WTC11 (cell line): ENCODE measurements around the gene KIAA1958. TPM values are rescaled to one million over a fixed set of nuclear protein-coding genes. Genes with fewer than 3 reads are reported as not detected.
A peak's percentile ranks its signal among the peaks of the same experiment; 100 is the strongest.

ENCODE experiments used
- ATAC-seq: fragments of 200-7000 bp; cut with Tn5 transposase; 2 replicates; pipeline ENCODE4 v1.10.0; 2021; ENCODE audit warnings: mild to moderate bottlenecking, moderate library complexity
- CTCF ChIA-PET: fragments of 300-600 bp; sonication (Branson Sonifier 250); formaldehyde crosslinking; loops from one replicate; lab custom pipeline; 2021; ENCODE audit warnings: antibody characterized with exemption; lab: Charles Lee
- POLR2A ChIA-PET: fragments of 350-600 bp; sonication (Branson Sonifier 250); formaldehyde crosslinking; loops from one replicate; lab custom pipeline; 2021; ENCODE audit warnings: antibody characterized with exemption; lab: Charles Lee
- DNase-seq: peaks from one replicate; pipeline ENCODE4 v3.0.0; 2021; ENCODE audit warnings: low spot score
- H3K27ac Mint-ChIP-seq: 2 replicates; pipeline ENCODE4 v1.8.0; 2021; ENCODE audit warnings: mixed read lengths
- H3K27me3 Mint-ChIP-seq: 2 replicates; pipeline ENCODE4 v1.8.0; 2021; ENCODE audit warnings: low read depth, mild to moderate bottlenecking, moderate library complexity, mixed read lengths
- H3K36me3 Mint-ChIP-seq: 2 replicates; pipeline ENCODE4 v1.8.0; 2021; ENCODE audit warnings: mixed read lengths
- H3K4me1 Mint-ChIP-seq: 2 replicates; pipeline ENCODE4 v1.8.0; 2022; ENCODE audit warnings: mixed read lengths
- H3K4me3 Mint-ChIP-seq: 2 replicates; pipeline ENCODE4 v1.8.0; 2021; ENCODE audit warnings: mild to moderate bottlenecking, moderate library complexity, mixed read lengths
- H3K9me3 Mint-ChIP-seq: 2 replicates; pipeline ENCODE4 v1.8.0; 2021; ENCODE audit warnings: mixed read lengths
- AR ChIP-seq: fragments of 250-450 bp; sonication (Bioruptor Pico); IDR thresholded peaks from 2 replicates; pipeline ENCODE4 v1.9.0; 2021; ENCODE audit warnings: mild to moderate bottlenecking
- ATF2 ChIP-seq: sonication (generic); formaldehyde crosslinking; IDR thresholded peaks from 2 replicates; pipeline ENCODE4 v1.8.1; 2022; ENCODE audit warnings: low read depth, missing genetic modification reagents, borderline replicate concordance
- E2F1 ChIP-seq: sonication (generic); formaldehyde crosslinking; IDR thresholded peaks from 2 replicates; pipeline ENCODE4 v1.8.0; 2022; ENCODE audit warnings: mild to moderate bottlenecking, missing genetic modification reagents
- GABPB1 ChIP-seq: sonication (generic); formaldehyde crosslinking; IDR thresholded peaks from 2 replicates; pipeline ENCODE4 v1.8.1; 2023; ENCODE audit warnings: mild to moderate bottlenecking, missing genetic modification reagents
- HMGA2 ChIP-seq: fragments of 250-450 bp; sonication (Bioruptor Pico); IDR thresholded peaks from 2 replicates; pipeline ENCODE4 v1.4.0; 2021; ENCODE audit warnings: mild to moderate bottlenecking, moderate library complexity
- IRF2 ChIP-seq: sonication (generic); formaldehyde crosslinking; IDR thresholded peaks from 2 replicates; pipeline ENCODE4 v1.8.0; 2022; ENCODE audit warnings: low read depth, missing genetic modification reagents, borderline replicate concordance
- NR2C2 ChIP-seq: sonication (generic); formaldehyde crosslinking; IDR thresholded peaks from 2 replicates; pipeline ENCODE4 v1.8.0; 2022; ENCODE audit warnings: mild to moderate bottlenecking, missing genetic modification reagents
- OVOL2 ChIP-seq: fragments of 250-450 bp; sonication (Bioruptor Pico); IDR thresholded peaks from 2 replicates; pipeline ENCODE4 v1.9.0; 2021; ENCODE audit warnings: mild to moderate bottlenecking, borderline replicate concordance
- RELA ChIP-seq: sonication (generic); formaldehyde crosslinking; IDR thresholded peaks from 2 replicates; pipeline ENCODE4 v1.8.1; 2022; ENCODE audit warnings: missing genetic modification reagents, mild to moderate bottlenecking, borderline replicate concordance
- TEAD4 ChIP-seq: sonication (generic); formaldehyde crosslinking; IDR thresholded peaks from 2 replicates; pipeline ENCODE4 v1.8.0; 2022; ENCODE audit warnings: mild to moderate bottlenecking, missing genetic modification reagents
- ZBTB43 ChIP-seq: sonication (generic); formaldehyde crosslinking; IDR thresholded peaks from 2 replicates; pipeline ENCODE4 v1.8.1; 2023; ENCODE audit warnings: mild to moderate bottlenecking, missing genetic modification reagents
- ZNF138 ChIP-seq: sonication (generic); formaldehyde crosslinking; conservative IDR thresholded peaks from 2 replicates; pipeline ENCODE4 v1.8.1; 2022; ENCODE audit warnings: mild to moderate bottlenecking, moderate library complexity, missing genetic modification reagents
- ZNF263 ChIP-seq: sonication (generic); formaldehyde crosslinking; IDR thresholded peaks from 2 replicates; pipeline ENCODE4 v1.8.1; 2022; ENCODE audit warnings: low read depth, mild to moderate bottlenecking, moderate library complexity, missing genetic modification reagents
- ZNF281 ChIP-seq: sonication (generic); formaldehyde crosslinking; IDR thresholded peaks from 2 replicates; pipeline ENCODE4 v1.8.0; 2023; ENCODE audit warnings: mild to moderate bottlenecking, missing genetic modification reagents
- total RNA-seq: library from RNA; stranded (reverse); gene quantifications from 3 replicates; pipeline ENCODE4 v1.2.3, GENCODE V29; 2021

Gene KIAA1958
- total RNA-seq, 1 experiment from 2014 or later, result 41.0 TPM

- no peak for TF ChIP-seq AR (CRISPR knock-in tag)
- no peak for TF ChIP-seq NR2C2 (CRISPR knock-in tag)
- TF ChIP-seq E2F1, result no peak
- no peak for TF ChIP-seq ZNF281 (CRISPR knock-in tag)
- no peak for TF ChIP-seq ATF2 (CRISPR knock-in tag)
- no peak for TF ChIP-seq ZNF263 (CRISPR knock-in tag)
- TF ChIP-seq OVOL2, result no peak
- no peak for TF ChIP-seq TEAD4 (CRISPR knock-in tag)
- TF ChIP-seq ZNF138 (CRISPR knock-in tag), result no peak
- no peak for TF ChIP-seq ZBTB43 (CRISPR knock-in tag)
- no peak for TF ChIP-seq GABPB1
- TF ChIP-seq RELA (CRISPR knock-in tag), result no peak
- TF ChIP-seq, all 79 proteins: peak for 0
Observed at GRCh38 chr9:112570671-112571167, 84.1 kb downstream of the KIAA1958 start (continued).

GRCh38 chr9:112571624-112572355 is 85.2 kb downstream of the KIAA1958 start:
- ChIA-PET POLR2A (no interaction called here), CTCF (interaction anchor here (1.1 to 1.5 kb wide), 2 partner anchors 9 to 83 kb away, joined by 3 to 4 read pairs; no protein-coding TSS in a partner anchor)
- H3K9me3 Mint-ChIP-seq, result peaks cover 3% of the 10 kb centered on the region; the same call in 1 of the 2 replicates
- H3K27me3 Mint-ChIP-seq, result no peaks in the 10 kb centered on the region
- TF ChIP-seq IRF2 (CRISPR knock-in tag), result no peak
- TF ChIP-seq HMGA2 (CRISPR knock-in tag), result peak; percentile 96
- ATAC-seq (no peak), DNase-seq (no peak)
- H3K4me3 Mint-ChIP-seq, result no peak overlapping the region
- H3K27ac Mint-ChIP-seq, result peak overlapping the region; percentile 39; the same call in 1 of the 2 replicates
- peaks cover 28% of the 10 kb centered on the region for H3K4me1 Mint-ChIP-seq
- H3K36me3 Mint-ChIP-seq, result peaks cover 14% of the 10 kb centered on the region
